HCT116 (cell line): ENCODE data around the gene COL4A1. TPM values are rescaled to one million over a fixed set of nuclear protein-coding genes. Genes with fewer than 3 reads are reported as not detected.

ENCODE experiments used
- ATAC-seq: fragments of 200-7000 bp; cut with Tn5 transposase; 2 replicates; pipeline ENCODE4 v1.9.1; 2020; ENCODE audit warnings: mild to moderate bottlenecking, moderate library complexity
- BruUV-seq: library from RNA; stranded (reverse); fragments of 400-500 nt; replicated peaks from 2 replicates; lab custom pipeline; 2021; lab: Mats Ljungman, UMichigan
- CTCF ChIA-PET: fragments of 300-600 bp; sonication (Branson Sonifier 250); formaldehyde crosslinking; loops from one replicate; lab custom pipeline; 2021; ENCODE audit warnings: antibody characterized with exemption; lab: Charles Lee
- POLR2A ChIA-PET: fragments of 300-600, 350-600 bp; sonication (Branson Sonifier 250); formaldehyde crosslinking; loops from one replicate; lab custom pipeline; 2021; ENCODE audit warnings: antibody characterized with exemption; lab: Charles Lee
- RAD21 ChIA-PET, 2 experiments: fragments of 300-600 bp; sonication (Branson Sonifier 250); formaldehyde crosslinking; loops; one replicate each; lab custom pipeline; 2023; ENCODE audit warnings: low total read pairs in 2 of 2; ENCODE audit not compliant: uncharacterized antibody in 2 of 2, unreplicated experiment in 2 of 2, low non-redundant PET in 1 of 2; lab: Charles Lee
- DNase-seq: peaks from one replicate; pipeline ENCODE4 v3.0.0-alpha.2; 2010; ENCODE audit warnings: low read depth, low spot score
- H2AFZ ChIP-seq: fragments of 200-600 bp; shearing (Covaris generic), sonication (generic); 2 replicates; pipeline ENCODE4 v1.6.1; 2017; ENCODE audit warnings: low read depth, mixed run types, mixed read lengths, antibody characterized with exemption, low read length; ENCODE audit not compliant: poor library complexity, severe bottlenecking
- H3K27ac ChIP-seq: 2 replicates; pipeline ENCODE4 v1.5.1; 2012; ENCODE audit warnings: low read depth, low read length
- H3K27me3 ChIP-seq: fragments of 200-600 bp; sonication (generic); 2 replicates; pipeline ENCODE4 v1.6.1; 2016; ENCODE audit warnings: mixed run types, low read length, mixed read lengths; ENCODE audit not compliant: insufficient read depth
- H3K36me3 ChIP-seq, 2 experiments: fragments of 200-500 bp in 1 of 2; fragments of 200-600 bp in 1 of 2; sonication (Bioruptor generic) in 1 of 2; sonication (generic) in 1 of 2; 2 replicates each; pipeline versions ENCODE4 v1.5.1 to v1.6.1; 2014 to 2016; ENCODE audit warnings: low read length in 2 of 2, inconsistent platforms in 1 of 2, mixed read lengths in 1 of 2, mixed run types in 1 of 2; ENCODE audit not compliant: insufficient read depth in 2 of 2, control insufficient read depth in 1 of 2
- H3K4me1 ChIP-seq, 2 experiments: fragments of 200-600 bp in 1 of 2; sonication (generic) in 1 of 2; 2 replicates each; pipeline versions ENCODE4 v1.5.1 to v1.6.1; 2012 to 2017; ENCODE audit warnings: low read length in 2 of 2, inconsistent platforms in 1 of 2, mild to moderate bottlenecking in 1 of 2, mixed read lengths in 1 of 2, mixed run types in 1 of 2, moderate library complexity in 1 of 2; ENCODE audit not compliant: insufficient read depth in 2 of 2, control insufficient read depth in 1 of 2
- H3K4me2 ChIP-seq: fragments of 200-600 bp; sonication (generic); 2 replicates; pipeline ENCODE4 v1.6.1; 2017; ENCODE audit warnings: mixed run types, low read length, mixed read lengths
- H3K4me3 ChIP-seq, 2 experiments: fragments of 200-600 bp in 1 of 2; sonication (generic) in 1 of 2; replicated peaks in 1 of 2; 2 replicates each; pipeline ENCODE4 v1.5.1; 2011 to 2016; ENCODE audit warnings: low read length in 2 of 2, control low read depth in 1 of 2, low read depth in 1 of 2, mild to moderate bottlenecking in 1 of 2, mixed read lengths in 1 of 2, mixed run types in 1 of 2
- H3K79me2 ChIP-seq: fragments of 200-600 bp; sonication (generic); 2 replicates; pipeline ENCODE4 v1.6.1; 2017; ENCODE audit warnings: mild to moderate bottlenecking, mixed run types, low read length, moderate library complexity, mixed read lengths; ENCODE audit not compliant: insufficient read depth
- H3K9ac ChIP-seq: fragments of 200-600 bp; sonication (generic); 2 replicates; pipeline ENCODE4 v1.6.1; 2016; ENCODE audit warnings: low read length, mixed read lengths
- H3K9me2 ChIP-seq: fragments of 200-600 bp; sonication (generic), shearing (Covaris generic); 2 replicates; pipeline ENCODE4 v1.6.1; 2017; ENCODE audit warnings: mixed run types, mild to moderate bottlenecking, moderate library complexity; ENCODE audit not compliant: insufficient read depth
- H3K9me3 ChIP-seq, 2 experiments: fragments of 200-500 bp in 1 of 2; fragments of 200-600 bp in 1 of 2; sonication (Bioruptor generic) in 1 of 2; sonication (generic) in 1 of 2; 2 replicates each; pipeline ENCODE4 v1.6.1; 2014 to 2017; ENCODE audit warnings: low read length in 2 of 2, mixed read lengths in 2 of 2, inconsistent platforms in 1 of 2, low read depth in 1 of 2, mild to moderate bottlenecking in 1 of 2, mixed run types in 1 of 2, moderate library complexity in 1 of 2; ENCODE audit not compliant: control insufficient read depth in 1 of 2, insufficient read depth in 1 of 2
- H4K20me1 ChIP-seq: fragments of 200-600 bp; sonication (generic), shearing (Covaris generic); 2 replicates; pipeline ENCODE4 v1.6.1; 2017; ENCODE audit warnings: mixed run types, mild to moderate bottlenecking, moderate library complexity; ENCODE audit not compliant: insufficient read depth
- CBX3 ChIP-seq: IDR thresholded peaks from 2 replicates; pipeline ENCODE4 v1.6.1; 2012; ENCODE audit warnings: low read depth
- CEBPB ChIP-seq: IDR thresholded peaks from 2 replicates; pipeline ENCODE4 v1.6.1; 2012; ENCODE audit warnings: low read depth
- CTCF ChIP-seq, 3 experiments: fragments of 200-600 bp in 1 of 3; sonication (generic) in 1 of 3; IDR thresholded peaks in 2 of 3; conservative IDR thresholded peaks in 1 of 3; 2 replicates each; pipeline ENCODE4 v1.5.1; 2012 to 2017; ENCODE audit warnings: low read depth in 2 of 3, low read length in 2 of 3, antibody characterized with exemption in 1 of 3, borderline replicate concordance in 1 of 3, control low read depth in 1 of 3, mild to moderate bottlenecking in 1 of 3, mixed read lengths in 1 of 3, mixed run types in 1 of 3, moderate library complexity in 1 of 3; ENCODE audit not compliant: insufficient read depth in 1 of 3
- EGR1 ChIP-seq: IDR thresholded peaks from 2 replicates; pipeline ENCODE4 v1.6.1; 2012; ENCODE audit warnings: low read depth
- ELF1 ChIP-seq: IDR thresholded peaks from 2 replicates; pipeline ENCODE4 v1.6.1; 2012; ENCODE audit warnings: low read depth, borderline replicate concordance
- EZH2 ChIP-seq: fragments of 200-600 bp; sonication (generic); IDR thresholded peaks from 2 replicates; pipeline ENCODE4 v1.6.1; 2017; ENCODE audit warnings: antibody characterized with exemption, mixed run types
- MAX ChIP-seq: IDR thresholded peaks from 2 replicates; pipeline ENCODE4 v1.6.1; 2012
- POLR2AphosphoS5 ChIP-seq: IDR thresholded peaks from 2 replicates; pipeline ENCODE4 v1.6.1; 2011; ENCODE audit warnings: mild to moderate bottlenecking, low read depth, low read length, moderate library complexity
- RAD21 ChIP-seq: IDR thresholded peaks from 2 replicates; pipeline ENCODE4 v1.6.1; 2012; ENCODE audit warnings: low read depth, mild to moderate bottlenecking
- REST ChIP-seq: IDR thresholded peaks from 2 replicates; pipeline ENCODE4 v1.6.1; 2012; ENCODE audit warnings: low read depth
- YY1 ChIP-seq: IDR thresholded peaks from 2 replicates; pipeline ENCODE4 v1.6.1; 2011; ENCODE audit warnings: low read length, low read depth, moderate library complexity, mild to moderate bottlenecking; ENCODE audit not compliant: insufficient replicate concordance; ENCODE audit errors: extremely low read depth
- ZNF274 ChIP-seq: fragments of 200-500 bp; sonication (Bioruptor generic); IDR thresholded peaks from 2 replicates; pipeline ENCODE4 v1.6.1; 2014; ENCODE audit warnings: mild to moderate bottlenecking, low read depth, low read length, inconsistent platforms
- intact Hi-C: fragments of 100-400 bp; cut with micrococcal nuclease; formaldehyde crosslinking; loops from 2 replicates; pipeline ENCODE4 v1.10.0; 2022
- total RNA-seq: library from RNA; stranded (reverse); gene quantifications from one replicate; pipeline ENCODE4 v1.2.1, GENCODE V29; 2021; ENCODE audit not compliant: unreplicated experiment

Gene COL4A1
- total RNA-seq, 1 experiment from 2014 or later = 0.57 TPM

GRCh38 chr13:110182003-110182402 is 125.0 kb downstream of the COL4A1 start:
- Histone ChIP-seq H3K27ac (no peak overlapping the region), H4K20me1 (no peaks in the 10 kb centered on the region), H3K4me3 (no peak overlapping the region), H3K9ac (no peak overlapping the region), H3K4me1 (no peaks in the 10 kb centered on the region), H2AFZ (no peak overlapping the region), H3K9me3 (no peaks in the 10 kb centered on the region), H3K27me3 (no peaks in the 10 kb centered on the region), H3K79me2 (no peaks in the 10 kb centered on the region), H3K4me2 (no peak overlapping the region), H3K36me3 (no peaks in the 10 kb centered on the region), H3K9me2 (no peaks in the 10 kb centered on the region)
- ATAC-seq (no peak), DNase-seq (no peak)
- ChIA-PET RAD21 (no interaction called here), CTCF (no interaction called here), POLR2A (no interaction called here)
- intact Hi-C loops = no loop called here
- TF ChIP-seq REST (no peak), POLR2AphosphoS5 (no peak), ELF1 (no peak), MAX (no peak), CBX3 (no peak), EZH2 (no peak), ZNF274 (no peak), RAD21 (no peak), YY1 (no peak), CEBPB (no peak), EGR1 (no peak), CTCF (IDR thresholded peaks at IDR 0.05 in 2 of 3, conservative IDR thresholded peaks at IDR 0.05 in 1 of 3; ENCODE audit: borderline replicate concordance in 1 of 3, insufficient read depth in 1 of 3, low read depth in 2 of 3, low read length in 2 of 3) (no peak)
- BruUV-seq = no TSS peak
